ENCODE measurements around the gene LAMTOR3.

- TF ChIP-seq EZH2 (optimal IDR thresholded peaks at IDR 0.05; ENCODE audit: low read depth, low read length), result no peak
- TF ChIP-seq, protein P1, sequence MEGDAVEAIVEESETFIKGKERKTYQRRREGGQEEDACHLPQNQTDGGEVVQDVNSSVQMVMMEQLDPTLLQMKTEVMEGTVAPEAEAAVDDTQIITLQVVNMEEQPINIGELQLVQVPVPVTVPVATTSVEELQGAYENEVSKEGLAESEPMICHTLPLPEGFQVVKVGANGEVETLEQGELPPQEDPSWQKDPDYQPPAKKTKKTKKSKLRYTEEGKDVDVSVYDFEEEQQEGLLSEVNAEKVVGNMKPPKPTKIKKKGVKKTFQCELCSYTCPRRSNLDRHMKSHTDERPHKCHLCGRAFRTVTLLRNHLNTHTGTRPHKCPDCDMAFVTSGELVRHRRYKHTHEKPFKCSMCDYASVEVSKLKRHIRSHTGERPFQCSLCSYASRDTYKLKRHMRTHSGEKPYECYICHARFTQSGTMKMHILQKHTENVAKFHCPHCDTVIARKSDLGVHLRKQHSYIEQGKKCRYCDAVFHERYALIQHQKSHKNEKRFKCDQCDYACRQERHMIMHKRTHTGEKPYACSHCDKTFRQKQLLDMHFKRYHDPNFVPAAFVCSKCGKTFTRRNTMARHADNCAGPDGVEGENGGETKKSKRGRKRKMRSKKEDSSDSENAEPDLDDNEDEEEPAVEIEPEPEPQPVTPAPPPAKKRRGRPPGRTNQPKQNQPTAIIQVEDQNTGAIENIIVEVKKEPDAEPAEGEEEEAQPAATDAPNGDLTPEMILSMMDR (IDR thresholded peaks at IDR 0.05; ENCODE audit: low read length), result no peak
These were observed 19.2 kb downstream of the LAMTOR3 start for GRCh38 chr4:99875071-99875470.
